Measurements from ENCODE around the gene KRT71. TPM values are rescaled to one million over a fixed set of nuclear protein-coding genes. Genes with fewer than 3 reads are reported as not detected.

The KRT71 gene
- total RNA-seq, 1 experiment from 2014 or later, result not detected

- CTCF ChIA-PET, result interaction anchor here (0.6 kb wide), 1 partner anchor 36 kb away, joined by 8 read pairs; no protein-coding TSS in a partner anchor
- TF ChIP-seq TCF7L2 (IDR thresholded peaks at IDR 0.05; ENCODE audit: low read depth, low read length), result no peak
- no peak for TF ChIP-seq SIN3A (IDR thresholded peaks at IDR 0.05; ENCODE audit: borderline replicate concordance, insufficient read depth, low read depth, low read length)
- TF ChIP-seq CTCF (IDR thresholded peaks at IDR 0.05), result no peak
- TF ChIP-seq REST (IDR thresholded peaks at IDR 0.05; ENCODE audit: insufficient read depth in 1 of 2, low read depth in 2 of 2, low read length in 1 of 2), result no peak
- TF ChIP-seq POLR2AphosphoS5 (IDR thresholded peaks at IDR 0.05; ENCODE audit: low read depth, low read length), result no peak
- Histone ChIP-seq H3K9me3 (ENCODE audit: control insufficient read depth, insufficient read depth, low read depth, low read length) (no peaks in the 10 kb centered on the region), H3K27me3 (ENCODE audit: control insufficient read depth, insufficient read depth, low read length) (no peaks in the 10 kb centered on the region), H3K27ac (ENCODE audit: low read length) (no peak overlapping the region), H3K36me3 (ENCODE audit: control insufficient read depth, insufficient read depth, low read length) (no peaks in the 10 kb centered on the region), H3K4me1 (ENCODE audit: control insufficient read depth, insufficient read depth, low read length) (peaks cover 2% of the 10 kb centered on the region), H3K4me3 (ENCODE audit: low read depth in 2 of 2, low read length in 2 of 2) (no peak overlapping the region)
- intact Hi-C loops (cut with micrococcal nuclease; ENCODE audit: unreplicated experiment), result no loop called here
- in situ Hi-C loops (cut with HindIII; ENCODE audit: low pct_unique_long_range_greater_than_20kb, low sequenced_read_pairs), result no loop called here
- DNase-seq (ENCODE audit: low read depth, low spot score) (no peak), ATAC-seq (no peak; the same call in 1 of the 2 replicates)
- POLR2A ChIA-PET, result no interaction called here
- no TSS peak for BruUV-seq (replicated peaks)
Measured at GRCh38 chr12:52543985-52544883, 8.7 kb downstream of the KRT71 start.

- Histone ChIP-seq H3K36me3 (ENCODE audit: control insufficient read depth, insufficient read depth, low read length) (no peaks in the 10 kb centered on the region), H3K27me3 (ENCODE audit: control insufficient read depth, insufficient read depth, low read length) (no peaks in the 10 kb centered on the region), H3K9me3 (ENCODE audit: control insufficient read depth, insufficient read depth, low read depth, low read length) (no peaks in the 10 kb centered on the region), H3K4me1 (ENCODE audit: control insufficient read depth, insufficient read depth, low read length) (peaks cover 10% of the 10 kb centered on the region), H3K27ac (ENCODE audit: low read length) (no peak overlapping the region), H3K4me3 (ENCODE audit: low read depth in 2 of 2, low read length in 2 of 2) (no peak overlapping the region)
- intact Hi-C loops (cut with micrococcal nuclease; ENCODE audit: unreplicated experiment), result no loop called here
- in situ Hi-C loops (cut with HindIII; ENCODE audit: low pct_unique_long_range_greater_than_20kb, low sequenced_read_pairs), result no loop called here
- ChIA-PET CTCF (no interaction called here), POLR2A (no interaction called here)
- no peak for ATAC-seq
- DNase-seq (ENCODE audit: low read depth, low spot score), result no peak
- no TSS peak for BruUV-seq (replicated peaks)
- TF ChIP-seq TCF7L2 (IDR thresholded peaks at IDR 0.05; ENCODE audit: low read depth, low read length) (no peak), REST (IDR thresholded peaks at IDR 0.05; ENCODE audit: insufficient read depth in 1 of 2, low read depth in 2 of 2, low read length in 1 of 2) (no peak), SIN3A (IDR thresholded peaks at IDR 0.05; ENCODE audit: borderline replicate concordance, insufficient read depth, low read depth, low read length) (no peak), CTCF (IDR thresholded peaks at IDR 0.05) (no peak), POLR2AphosphoS5 (IDR thresholded peaks at IDR 0.05; ENCODE audit: low read depth, low read length) (no peak)
Measured at GRCh38 chr12:52542785-52543318, 10.1 kb downstream of the KRT71 start.

Data from Panc1 (cell line).